ENCODE measurements around the gene OR51D1.
A peak's percentile ranks its signal among the peaks of the same experiment; 100 is the strongest.

OR51D1 gene

DNA sequence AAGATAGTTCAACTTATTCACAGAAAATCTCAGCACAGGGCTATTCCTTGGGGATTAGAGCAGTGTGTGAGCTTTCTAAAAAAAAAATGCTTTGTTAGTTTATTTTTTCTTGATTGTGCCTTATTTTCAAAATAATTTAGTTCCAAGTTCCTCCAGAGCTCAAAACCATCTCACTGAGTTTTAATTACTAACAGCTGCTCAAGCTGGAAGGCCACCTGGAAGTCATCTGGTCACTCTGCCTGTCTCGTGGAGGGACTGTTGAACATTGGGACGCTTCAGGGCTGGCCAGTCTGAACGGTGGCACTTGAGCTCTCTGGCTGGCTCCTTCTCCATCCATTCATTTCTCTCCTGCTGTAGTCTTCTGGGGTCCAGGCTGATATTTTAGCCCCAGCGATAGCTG lies 10.5 kb downstream of the OR51D1 start:
- no peak for TF ChIP-seq TAF1 (IDR thresholded peaks at IDR 0.05; ENCODE audit: borderline replicate concordance, low read depth, low read length)
- no peak for TF ChIP-seq POLR2AphosphoS5 (IDR thresholded peaks at IDR 0.05; ENCODE audit: low read depth, low read length)
- TF ChIP-seq POLR2A (IDR thresholded peaks at IDR 0.05; ENCODE audit: low read depth, low read length) = no peak
- DNase-seq (ENCODE audit: insufficient read length) (no peak), FAIRE-seq (no peak)

DNA sequence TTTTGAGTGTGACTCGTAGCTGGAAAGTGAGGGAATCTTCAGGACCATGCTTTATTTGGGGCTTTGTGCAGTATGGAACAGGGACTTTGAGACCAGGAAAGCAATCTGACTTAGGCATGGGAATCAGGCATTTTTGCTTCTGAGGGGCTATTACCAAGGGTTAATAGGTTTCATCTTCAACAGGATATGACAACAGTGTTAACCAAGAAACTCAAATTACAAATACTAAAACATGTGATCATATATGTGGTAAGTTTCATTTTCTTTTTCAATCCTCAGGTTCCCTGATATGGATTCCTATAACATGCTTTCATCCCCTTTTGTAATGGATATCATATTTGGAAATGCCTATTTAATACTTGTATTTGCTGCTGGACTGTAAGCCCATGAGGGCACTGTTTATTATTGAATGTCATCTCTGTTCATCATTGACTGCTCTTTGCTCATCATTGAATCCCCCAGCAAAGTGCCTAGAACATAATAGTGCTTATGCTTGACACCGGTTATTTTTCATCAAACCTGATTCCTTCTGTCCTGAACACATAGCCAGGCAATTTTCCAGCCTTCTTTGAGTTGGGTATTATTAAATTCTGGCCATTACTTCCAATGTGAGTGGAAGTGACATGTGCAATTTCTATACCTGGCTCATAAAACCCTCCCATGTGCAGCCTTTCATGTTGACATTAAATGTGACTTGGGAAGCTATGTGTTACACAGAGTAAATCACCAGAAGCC lies 17.5 kb downstream of the OR51D1 start:
- peak; percentile 71 for FAIRE-seq
- no peak for DNase-seq (ENCODE audit: insufficient read length)
- TF ChIP-seq POLR2AphosphoS5 (IDR thresholded peaks at IDR 0.05; ENCODE audit: low read depth, low read length) (no peak), POLR2A (IDR thresholded peaks at IDR 0.05; ENCODE audit: low read depth, low read length) (no peak), TAF1 (IDR thresholded peaks at IDR 0.05; ENCODE audit: borderline replicate concordance, low read depth, low read length) (no peak)

DNA sequence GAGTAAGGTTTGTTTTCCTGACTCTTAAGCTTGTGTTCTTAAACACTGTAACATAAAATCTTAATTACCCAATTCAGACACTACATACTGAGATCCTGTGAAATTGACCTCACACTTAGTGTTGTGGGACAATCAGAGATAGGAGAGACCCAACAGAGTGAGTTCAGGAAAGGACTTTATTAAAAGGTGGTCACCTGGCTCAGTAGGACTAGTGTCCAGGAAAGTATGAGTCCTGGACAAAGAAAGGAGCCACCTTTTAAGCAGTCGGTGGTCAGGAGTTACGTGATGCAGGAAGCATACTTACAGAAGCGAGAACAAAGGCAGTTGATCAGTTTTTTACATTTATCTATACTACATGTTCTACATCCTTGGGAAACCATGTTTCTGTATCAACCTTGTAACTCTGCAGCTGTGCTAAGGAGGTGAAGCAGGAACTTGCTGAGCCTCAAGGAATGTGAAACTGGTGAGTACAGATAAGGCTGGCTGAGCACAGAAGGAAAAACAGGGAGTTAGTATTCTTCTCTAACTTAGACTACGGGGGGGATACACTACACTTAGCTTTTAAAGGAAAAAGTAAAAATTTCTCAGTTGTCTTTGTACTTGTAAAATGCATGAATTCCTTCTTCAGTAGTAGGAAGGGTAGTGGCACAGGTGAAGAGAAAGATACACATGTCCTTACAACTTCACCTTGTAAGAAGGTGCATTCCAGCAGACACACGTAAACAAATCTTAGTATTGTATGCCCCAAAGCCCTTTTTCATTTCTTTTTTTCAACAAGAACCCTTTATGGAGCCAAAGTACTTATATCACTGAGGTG lies 21.6 kb downstream of the OR51D1 start:
- DNase-seq (ENCODE audit: insufficient read length) = no peak
- FAIRE-seq = no peak
- TF ChIP-seq POLR2AphosphoS5 (IDR thresholded peaks at IDR 0.05; ENCODE audit: low read depth, low read length) (no peak), TAF1 (IDR thresholded peaks at IDR 0.05; ENCODE audit: borderline replicate concordance, low read depth, low read length) (no peak), POLR2A (IDR thresholded peaks at IDR 0.05; ENCODE audit: low read depth, low read length) (no peak)

DNA sequence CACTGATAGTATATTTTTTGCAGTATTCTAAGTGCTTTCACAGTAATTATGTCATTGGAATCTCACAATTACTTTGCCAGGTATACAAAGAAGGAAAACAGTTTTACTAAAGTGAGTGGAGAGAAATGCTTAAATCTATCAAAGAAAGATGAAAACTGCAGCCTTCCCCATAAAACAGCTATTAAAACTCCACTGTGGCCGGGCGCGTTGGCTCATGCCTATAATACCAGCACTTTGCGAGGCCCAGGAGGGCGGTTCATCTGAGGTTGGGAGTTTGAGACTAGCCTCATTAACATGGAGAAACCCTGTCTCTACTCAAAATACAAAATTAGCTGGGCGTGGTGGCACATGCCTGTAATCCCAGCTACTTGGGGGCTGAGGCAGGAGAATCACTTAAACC lies 25.6 kb downstream of the OR51D1 start:
- no peak for DNase-seq (ENCODE audit: insufficient read length)
- TF ChIP-seq POLR2AphosphoS5 (IDR thresholded peaks at IDR 0.05; ENCODE audit: low read depth, low read length) (no peak), POLR2A (IDR thresholded peaks at IDR 0.05; ENCODE audit: low read depth, low read length) (no peak), TAF1 (IDR thresholded peaks at IDR 0.05; ENCODE audit: borderline replicate concordance, low read depth, low read length) (no peak)

DNA sequence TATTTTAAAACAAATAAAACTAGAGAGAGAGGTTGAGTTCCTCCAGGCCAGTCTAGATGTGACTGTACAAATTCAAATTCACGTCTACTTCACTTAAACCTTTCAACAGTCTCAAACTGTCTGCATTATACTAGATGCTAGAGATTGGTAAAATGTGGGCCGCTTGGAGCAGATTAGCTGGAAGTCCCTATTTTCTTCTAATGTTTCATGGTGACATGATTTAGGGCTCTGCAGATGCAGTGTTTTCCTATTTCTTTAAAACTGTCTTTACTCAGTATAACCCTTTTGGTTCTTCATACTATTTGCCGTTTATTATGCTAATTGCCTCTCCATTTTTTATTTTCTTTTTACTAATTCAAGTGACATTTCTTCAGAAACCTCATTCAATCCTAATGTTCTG lies 26.9 kb downstream of the OR51D1 start:
- TF ChIP-seq TAF1 (IDR thresholded peaks at IDR 0.05; ENCODE audit: borderline replicate concordance, low read depth, low read length) (no peak), POLR2A (IDR thresholded peaks at IDR 0.05; ENCODE audit: low read depth, low read length) (no peak), POLR2AphosphoS5 (IDR thresholded peaks at IDR 0.05; ENCODE audit: low read depth, low read length) (no peak)
- DNase-seq (ENCODE audit: insufficient read length) (no peak), FAIRE-seq (no peak)

More for the DNA sequence above, 25.6 kb downstream of the OR51D1 start:
- FAIRE-seq = no peak

DNA sequence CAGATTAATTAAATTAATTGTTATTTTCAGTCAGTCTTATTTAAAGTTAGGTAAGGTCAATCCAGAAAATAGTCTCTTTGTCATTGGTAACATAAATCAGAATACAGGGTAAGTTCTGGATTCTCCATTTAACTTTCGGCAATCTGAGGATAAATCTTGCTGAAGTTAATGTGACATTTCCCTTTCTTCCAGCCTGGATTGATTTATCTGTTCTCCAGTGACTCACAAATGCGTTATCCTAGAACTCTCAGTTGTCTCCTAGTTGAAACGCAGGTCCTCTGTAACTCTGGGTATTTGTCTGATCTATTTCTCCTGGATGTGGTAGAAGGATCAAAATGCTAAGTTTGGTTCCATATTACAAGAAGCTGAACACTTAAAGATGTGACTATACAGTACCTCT lies 27.5 kb downstream of the OR51D1 start:
- DNase-seq (ENCODE audit: insufficient read length) = no peak
- no peak for FAIRE-seq
- TF ChIP-seq TAF1 (IDR thresholded peaks at IDR 0.05; ENCODE audit: borderline replicate concordance, low read depth, low read length) = no peak
- no peak for TF ChIP-seq POLR2AphosphoS5 (IDR thresholded peaks at IDR 0.05; ENCODE audit: low read depth, low read length)
- no peak for TF ChIP-seq POLR2A (IDR thresholded peaks at IDR 0.05; ENCODE audit: low read depth, low read length)

DNA sequence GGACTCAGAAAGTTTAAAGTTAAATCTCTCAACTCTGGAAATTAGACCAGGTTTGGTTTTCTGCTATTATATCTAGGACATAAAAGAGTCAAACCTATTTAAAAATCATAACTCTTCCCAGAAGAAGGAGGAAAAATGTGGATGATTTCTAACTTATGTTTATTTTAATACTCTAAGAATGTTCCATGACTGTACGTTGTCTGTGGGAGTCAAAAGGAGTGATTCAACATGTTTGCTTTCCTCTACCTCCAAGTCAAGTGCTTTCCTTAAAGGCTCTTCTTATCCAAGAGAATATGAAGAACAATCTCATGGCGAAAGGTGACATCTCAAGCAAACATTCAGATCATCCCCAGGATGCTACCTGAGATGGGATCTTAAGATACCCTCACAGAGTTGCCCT lies 28.1 kb downstream of the OR51D1 start:
- no peak for FAIRE-seq
- no peak for DNase-seq (ENCODE audit: insufficient read length)
- TF ChIP-seq POLR2A (IDR thresholded peaks at IDR 0.05; ENCODE audit: low read depth, low read length) (no peak), TAF1 (IDR thresholded peaks at IDR 0.05; ENCODE audit: borderline replicate concordance, low read depth, low read length) (no peak), POLR2AphosphoS5 (IDR thresholded peaks at IDR 0.05; ENCODE audit: low read depth, low read length) (no peak)

DNA sequence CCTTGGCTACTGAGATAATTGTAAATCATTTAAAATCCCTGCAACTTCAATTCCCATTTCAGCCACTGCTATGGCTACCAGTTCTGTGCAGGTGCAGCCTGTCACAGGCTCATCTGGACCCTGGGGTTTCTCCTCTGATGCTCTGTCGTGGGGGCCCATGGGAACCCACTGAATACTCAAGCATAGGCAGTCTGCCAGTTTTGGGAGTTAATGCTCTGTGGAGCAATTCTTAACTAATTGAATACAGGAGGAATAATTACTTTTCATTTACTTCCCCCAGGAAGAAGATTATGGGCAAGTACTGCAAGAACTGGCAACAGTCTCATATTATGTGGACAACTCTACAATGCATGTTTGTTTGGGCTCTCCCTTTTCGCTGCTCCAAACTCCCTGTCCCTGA lies 34.5 kb downstream of the OR51D1 start:
- FAIRE-seq (no peak), DNase-seq (ENCODE audit: insufficient read length) (no peak)

DNA sequence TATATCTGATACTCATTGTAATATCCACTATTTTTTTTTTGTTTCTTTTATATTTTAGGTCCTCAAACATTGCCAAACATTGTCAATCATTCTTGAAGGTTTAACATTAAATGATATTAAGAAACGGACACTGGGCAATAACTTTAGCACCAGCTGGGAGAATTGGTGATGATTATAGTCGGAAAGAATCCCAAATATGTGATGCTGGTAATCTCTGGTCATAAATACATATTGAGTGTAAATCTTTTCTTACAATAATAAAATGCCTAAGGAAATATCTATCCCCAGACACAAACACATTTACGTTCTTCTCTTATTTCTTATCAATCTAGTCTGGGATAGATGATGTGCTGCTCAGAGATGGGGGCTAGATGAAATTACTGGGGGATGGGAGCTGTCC lies 35.2 kb downstream of the OR51D1 start:
- DNase-seq (ENCODE audit: insufficient read length) (no peak), FAIRE-seq (no peak)
- TF ChIP-seq TAF1 (IDR thresholded peaks at IDR 0.05; ENCODE audit: borderline replicate concordance, low read depth, low read length) = no peak
- no peak for TF ChIP-seq POLR2AphosphoS5 (IDR thresholded peaks at IDR 0.05; ENCODE audit: low read depth, low read length)
- no peak for TF ChIP-seq POLR2A (IDR thresholded peaks at IDR 0.05; ENCODE audit: low read depth, low read length)

More for the DNA sequence above, 34.5 kb downstream of the OR51D1 start:
- no peak for TF ChIP-seq POLR2AphosphoS5 (IDR thresholded peaks at IDR 0.05; ENCODE audit: low read depth, low read length)
- TF ChIP-seq TAF1 (IDR thresholded peaks at IDR 0.05; ENCODE audit: borderline replicate concordance, low read depth, low read length) = no peak
- no peak for TF ChIP-seq POLR2A (IDR thresholded peaks at IDR 0.05; ENCODE audit: low read depth, low read length)

DNA sequence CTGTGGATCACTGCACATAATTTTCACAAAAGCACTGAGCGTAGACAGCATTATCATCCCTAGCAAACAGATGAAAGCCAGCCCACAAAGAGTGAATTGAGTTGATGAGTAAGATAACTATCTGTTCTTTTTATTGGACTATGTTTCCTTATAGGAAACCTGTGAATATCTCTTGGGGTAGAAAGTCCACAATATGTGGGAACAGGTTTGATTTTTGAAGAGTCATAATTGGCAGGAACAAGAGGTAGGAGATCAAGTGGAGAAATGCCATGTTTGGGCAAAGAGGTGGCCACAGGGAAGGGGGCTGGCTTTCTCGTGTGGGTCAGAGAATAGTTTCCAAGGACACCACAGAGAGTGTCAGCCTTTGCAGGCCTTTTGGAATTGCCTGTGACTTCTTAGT lies 36.5 kb downstream of the OR51D1 start:
- FAIRE-seq = no peak
- DNase-seq (ENCODE audit: insufficient read length) = no peak
- no peak for TF ChIP-seq TAF1 (IDR thresholded peaks at IDR 0.05; ENCODE audit: borderline replicate concordance, low read depth, low read length)
- TF ChIP-seq POLR2AphosphoS5 (IDR thresholded peaks at IDR 0.05; ENCODE audit: low read depth, low read length) = no peak
- TF ChIP-seq POLR2A (IDR thresholded peaks at IDR 0.05; ENCODE audit: low read depth, low read length) = no peak

DNA sequence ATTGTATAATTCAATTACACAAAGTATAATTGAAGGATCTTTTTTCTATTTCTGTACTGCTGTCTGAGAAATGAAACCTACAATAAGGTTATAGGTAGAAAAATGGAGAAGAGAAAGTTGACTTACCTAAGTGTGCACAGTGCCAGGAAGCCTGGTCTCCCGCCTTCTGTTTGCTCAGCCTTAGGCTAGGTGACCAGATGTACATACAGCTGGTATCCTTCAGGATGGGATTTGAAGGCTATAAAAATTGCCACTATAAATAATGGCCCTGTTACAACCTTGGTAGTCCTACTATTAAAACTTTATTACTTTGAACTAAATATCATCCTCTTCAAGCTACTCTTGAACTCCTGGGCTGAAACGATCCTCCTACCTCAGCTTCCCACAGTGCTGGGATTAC lies 40.7 kb downstream of the OR51D1 start:
- no peak for TF ChIP-seq POLR2A (IDR thresholded peaks at IDR 0.05; ENCODE audit: low read depth, low read length)
- TF ChIP-seq POLR2AphosphoS5 (IDR thresholded peaks at IDR 0.05; ENCODE audit: low read depth, low read length) = no peak
- no peak for TF ChIP-seq TAF1 (IDR thresholded peaks at IDR 0.05; ENCODE audit: borderline replicate concordance, low read depth, low read length)
- FAIRE-seq = no peak
- DNase-seq (ENCODE audit: insufficient read length) = no peak

DNA sequence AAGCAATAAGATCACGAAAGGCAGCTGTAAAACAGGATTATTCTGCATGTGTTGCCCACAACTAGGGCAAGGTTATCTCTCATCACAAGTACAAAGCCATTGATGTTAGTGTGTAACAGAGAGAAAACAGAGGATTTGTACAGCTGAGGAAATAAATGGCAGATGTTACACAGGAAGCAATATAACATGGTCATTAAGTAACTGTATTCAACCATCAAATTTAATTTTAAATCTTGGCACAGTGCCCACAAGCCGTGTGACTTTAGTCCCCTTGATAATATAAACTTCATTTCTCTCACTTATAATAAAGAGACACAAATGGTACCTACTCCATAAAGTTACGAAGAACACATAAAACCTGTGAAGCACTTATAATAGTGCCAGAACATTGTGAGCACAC lies 43.1 kb downstream of the OR51D1 start:
- TF ChIP-seq POLR2A (IDR thresholded peaks at IDR 0.05; ENCODE audit: low read depth, low read length) = no peak
- no peak for TF ChIP-seq TAF1 (IDR thresholded peaks at IDR 0.05; ENCODE audit: borderline replicate concordance, low read depth, low read length)
- no peak for TF ChIP-seq POLR2AphosphoS5 (IDR thresholded peaks at IDR 0.05; ENCODE audit: low read depth, low read length)
- DNase-seq (ENCODE audit: insufficient read length) (no peak), FAIRE-seq (no peak)
